Measurements from ENCODE around the gene GJB1. TPM values are rescaled to one million over a fixed set of nuclear protein-coding genes. Genes with fewer than 3 reads are reported as not detected.

GJB1 gene
- total RNA-seq, 1 experiment from 2014 or later, result not detected

DNA sequence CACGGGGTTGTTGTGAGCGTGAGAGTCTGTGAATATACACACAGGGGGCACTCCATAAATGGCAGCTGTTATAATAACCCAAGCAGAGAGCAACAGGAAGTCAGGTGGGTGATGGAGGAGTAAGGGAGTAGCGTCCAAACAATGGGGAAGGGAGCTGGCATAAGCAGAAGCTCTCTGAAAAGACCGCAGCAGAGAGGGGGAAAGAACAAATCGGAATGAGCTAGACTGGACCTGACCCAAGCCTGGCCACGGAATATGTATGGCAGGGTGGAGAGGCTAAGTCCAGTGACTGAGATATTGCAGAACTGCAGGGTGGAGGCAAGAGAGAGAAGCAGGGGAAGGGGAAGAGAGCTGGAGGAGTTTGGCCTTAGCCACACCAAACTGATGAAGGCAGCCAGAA, 6.5 kb upstream of the GJB1 start:
- no peak overlapping the region for H2AK5ac ChIP-seq (ENCODE audit: insufficient read length, low read length)
- WGBS (ENCODE audit: extremely low coverage, insufficient read length, low lambda C conversion rate), result no CpG with 5 or more reads among the region's 6 CpGs
- H3T11ph ChIP-seq (ENCODE audit: low read length), result no peak overlapping the region
- no peak overlapping the region for H4K8ac ChIP-seq (replicated peaks; ENCODE audit: insufficient read length, low read depth, low read length)
- Mint-ChIP-seq H3K36me3 (ENCODE audit: insufficient read depth in 1 of 3, low read depth in 3 of 3) (peaks cover 0 to 2% (median 2%) of the 10 kb centered on the region in 3 experiments; a peak in 4 of 7 replicates), H3K9me3 (peaks cover 62 to 68% of the 10 kb centered on the region in 2 experiments), H3K27me3 (ENCODE audit: low read depth) (peaks cover 4% of the 10 kb centered on the region), H3K27ac (peak overlapping the region in 2 of 3 experiments; percentile 53 to 86; a peak in 2 of 7 replicates), H3K4me1 (peaks cover 9 to 29% of the 10 kb centered on the region in 2 experiments), H3K4me3 (no peak overlapping the region; a peak in 1 of 5 replicates)
- peak overlapping the region; percentile 17 for H3K18ac ChIP-seq (ENCODE audit: insufficient read length, low read depth, low read length)
- H3K23me2 ChIP-seq (ENCODE audit: insufficient read length, low read depth, low read length, poor library complexity, severe bottlenecking), result no peaks in the 10 kb centered on the region
- no peaks in the 10 kb centered on the region for H3K4me1 ChIP-seq (ENCODE audit: insufficient read depth, low read length)
- H2BK15ac ChIP-seq (ENCODE audit: low read depth, low read length), result no peak overlapping the region
- no peak overlapping the region for H4K91ac ChIP-seq (ENCODE audit: insufficient read length, low read depth, low read length)
- no peak overlapping the region for H3K9ac ChIP-seq (ENCODE audit: extremely low read depth, insufficient read length, low read length)
- no peaks in the 10 kb centered on the region for H3K79me2 ChIP-seq (ENCODE audit: insufficient read depth, low read length)
- DNase-seq, result no peak
- H3K4ac ChIP-seq (ENCODE audit: low read depth, low read length), result no peak overlapping the region
- no peak overlapping the region for H3K56ac ChIP-seq (ENCODE audit: insufficient read length, low read depth, low read length)
- H3K27ac ChIP-seq (ENCODE audit: insufficient read length, low read depth, low read length), result no peak overlapping the region
- H2BK5ac ChIP-seq (ENCODE audit: insufficient read length, low read length), result no peak overlapping the region
- H2BK120ac ChIP-seq (ENCODE audit: low read depth, low read length, poor library complexity, severe bottlenecking), result no peak overlapping the region
- no peak overlapping the region for H4K5ac ChIP-seq (ENCODE audit: insufficient read length, low read depth, low read length)
- H3K27me3 ChIP-seq (ENCODE audit: insufficient read depth, low read length), result no peaks in the 10 kb centered on the region
- H2BK20ac ChIP-seq (ENCODE audit: low read depth, low read length, poor library complexity, severe bottlenecking), result no peak overlapping the region
- no peak overlapping the region for H3K14ac ChIP-seq (ENCODE audit: insufficient read depth, low read length)
- H3K79me1 ChIP-seq (ENCODE audit: insufficient read depth, low read depth, low read length, poor library complexity, severe bottlenecking), result no peaks in the 10 kb centered on the region
- no peak overlapping the region for H2AFZ ChIP-seq (ENCODE audit: low read length)
- no peak overlapping the region for H3K4me2 ChIP-seq (ENCODE audit: insufficient read depth, insufficient read length, low read length)
- no peak overlapping the region for H2BK12ac ChIP-seq (ENCODE audit: insufficient read length, low read depth, low read length)
- no peak for TF ChIP-seq CTCF (conservative IDR thresholded peaks at IDR 0.05)
- peaks cover 17% of the 10 kb centered on the region for H3K9me3 ChIP-seq (ENCODE audit: control insufficient read depth, low read depth, low read length)
- H4K20me1 ChIP-seq (ENCODE audit: control insufficient read depth, insufficient read depth, insufficient read length), result no peaks in the 10 kb centered on the region
- H3K23ac ChIP-seq (ENCODE audit: insufficient read length, low read depth, low read length), result no peak overlapping the region

Data from H9 (cell line).